Measurements from ENCODE around the gene IL36RN. TPM values are rescaled to one million over a fixed set of nuclear protein-coding genes. Genes with fewer than 3 reads are reported as not detected.

The IL36RN gene
- polyA plus RNA-seq, 1 of the 3 experiments (the other 2 are of a cell fraction), result not detected

GRCh38 chr2:113046465-113046864 lies 12.5 kb upstream of the IL36RN start:
- peaks cover 5% of the 10 kb centered on the region; the same call in 1 of the 2 replicates for H3K27me3 ChIP-seq (ENCODE audit: insufficient read depth)
- no peak overlapping the region for H3K9ac ChIP-seq
- 35% methylated on average over 5 of the region's 5 CpGs for WGBS (ENCODE audit: low lambda C conversion rate)
- H3K4me3 ChIP-seq (ENCODE audit: low read depth in 2 of 2, low read length in 1 of 2), result no peak overlapping the region
- H3K9me2 ChIP-seq, result no peaks in the 10 kb centered on the region
- no peak overlapping the region for H3K4me2 ChIP-seq
- no peak overlapping the region for H3K27ac ChIP-seq (ENCODE audit: low read depth in 2 of 2, low read length in 1 of 2)
- H3K4me1 ChIP-seq (ENCODE audit: control insufficient read depth in 1 of 2, insufficient read depth in 2 of 2, low read depth in 1 of 2, low read length in 1 of 2), result no peaks in the 10 kb centered on the region
- no peaks in the 10 kb centered on the region for H3K9me3 ChIP-seq
- POLR2A ChIA-PET, result no interaction called here
- CTCF ChIA-PET, result interaction anchor here (1.1 kb wide), 1 partner anchor 87 kb away, joined by 4 read pairs; no protein-coding TSS in a partner anchor
- H3F3A ChIP-seq (replicated peaks; ENCODE audit: insufficient read depth), result no peaks in the 10 kb centered on the region
- no peaks in the 10 kb centered on the region for H3K36me3 ChIP-seq (replicated peaks in 1 of 2; ENCODE audit: control insufficient read depth in 1 of 2, insufficient read depth in 2 of 2, low read length in 1 of 2)
- H3K79me2 ChIP-seq (ENCODE audit: insufficient read depth), result no peaks in the 10 kb centered on the region
- DNase-seq, result no peak
- no peaks in the 10 kb centered on the region for H4K20me1 ChIP-seq (ENCODE audit: insufficient read depth)
- TF ChIP-seq, protein P1, sequence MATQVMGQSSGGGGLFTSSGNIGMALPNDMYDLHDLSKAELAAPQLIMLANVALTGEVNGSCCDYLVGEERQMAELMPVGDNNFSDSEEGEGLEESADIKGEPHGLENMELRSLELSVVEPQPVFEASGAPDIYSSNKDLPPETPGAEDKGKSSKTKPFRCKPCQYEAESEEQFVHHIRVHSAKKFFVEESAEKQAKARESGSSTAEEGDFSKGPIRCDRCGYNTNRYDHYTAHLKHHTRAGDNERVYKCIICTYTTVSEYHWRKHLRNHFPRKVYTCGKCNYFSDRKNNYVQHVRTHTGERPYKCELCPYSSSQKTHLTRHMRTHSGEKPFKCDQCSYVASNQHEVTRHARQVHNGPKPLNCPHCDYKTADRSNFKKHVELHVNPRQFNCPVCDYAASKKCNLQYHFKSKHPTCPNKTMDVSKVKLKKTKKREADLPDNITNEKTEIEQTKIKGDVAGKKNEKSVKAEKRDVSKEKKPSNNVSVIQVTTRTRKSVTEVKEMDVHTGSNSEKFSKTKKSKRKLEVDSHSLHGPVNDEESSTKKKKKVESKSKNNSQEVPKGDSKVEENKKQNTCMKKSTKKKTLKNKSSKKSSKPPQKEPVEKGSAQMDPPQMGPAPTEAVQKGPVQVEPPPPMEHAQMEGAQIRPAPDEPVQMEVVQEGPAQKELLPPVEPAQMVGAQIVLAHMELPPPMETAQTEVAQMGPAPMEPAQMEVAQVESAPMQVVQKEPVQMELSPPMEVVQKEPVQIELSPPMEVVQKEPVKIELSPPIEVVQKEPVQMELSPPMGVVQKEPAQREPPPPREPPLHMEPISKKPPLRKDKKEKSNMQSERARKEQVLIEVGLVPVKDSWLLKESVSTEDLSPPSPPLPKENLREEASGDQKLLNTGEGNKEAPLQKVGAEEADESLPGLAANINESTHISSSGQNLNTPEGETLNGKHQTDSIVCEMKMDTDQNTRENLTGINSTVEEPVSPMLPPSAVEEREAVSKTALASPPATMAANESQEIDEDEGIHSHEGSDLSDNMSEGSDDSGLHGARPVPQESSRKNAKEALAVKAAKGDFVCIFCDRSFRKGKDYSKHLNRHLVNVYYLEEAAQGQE (IDR thresholded peaks at IDR 0.05; ENCODE audit: low read depth, low read length), result no peak
- TF ChIP-seq JUND (IDR thresholded peaks at IDR 0.05) (no peak), SIN3A (IDR thresholded peaks at IDR 0.05; ENCODE audit: borderline replicate concordance, low read depth, low read length) (no peak), NFIC (IDR thresholded peaks at IDR 0.05; ENCODE audit: borderline replicate concordance) (no peak), SMC3 (IDR thresholded peaks at IDR 0.05; ENCODE audit: low read depth, low read length) (no peak)
- no peak overlapping the region for H2AFZ ChIP-seq (ENCODE audit: low read depth)

DNA sequence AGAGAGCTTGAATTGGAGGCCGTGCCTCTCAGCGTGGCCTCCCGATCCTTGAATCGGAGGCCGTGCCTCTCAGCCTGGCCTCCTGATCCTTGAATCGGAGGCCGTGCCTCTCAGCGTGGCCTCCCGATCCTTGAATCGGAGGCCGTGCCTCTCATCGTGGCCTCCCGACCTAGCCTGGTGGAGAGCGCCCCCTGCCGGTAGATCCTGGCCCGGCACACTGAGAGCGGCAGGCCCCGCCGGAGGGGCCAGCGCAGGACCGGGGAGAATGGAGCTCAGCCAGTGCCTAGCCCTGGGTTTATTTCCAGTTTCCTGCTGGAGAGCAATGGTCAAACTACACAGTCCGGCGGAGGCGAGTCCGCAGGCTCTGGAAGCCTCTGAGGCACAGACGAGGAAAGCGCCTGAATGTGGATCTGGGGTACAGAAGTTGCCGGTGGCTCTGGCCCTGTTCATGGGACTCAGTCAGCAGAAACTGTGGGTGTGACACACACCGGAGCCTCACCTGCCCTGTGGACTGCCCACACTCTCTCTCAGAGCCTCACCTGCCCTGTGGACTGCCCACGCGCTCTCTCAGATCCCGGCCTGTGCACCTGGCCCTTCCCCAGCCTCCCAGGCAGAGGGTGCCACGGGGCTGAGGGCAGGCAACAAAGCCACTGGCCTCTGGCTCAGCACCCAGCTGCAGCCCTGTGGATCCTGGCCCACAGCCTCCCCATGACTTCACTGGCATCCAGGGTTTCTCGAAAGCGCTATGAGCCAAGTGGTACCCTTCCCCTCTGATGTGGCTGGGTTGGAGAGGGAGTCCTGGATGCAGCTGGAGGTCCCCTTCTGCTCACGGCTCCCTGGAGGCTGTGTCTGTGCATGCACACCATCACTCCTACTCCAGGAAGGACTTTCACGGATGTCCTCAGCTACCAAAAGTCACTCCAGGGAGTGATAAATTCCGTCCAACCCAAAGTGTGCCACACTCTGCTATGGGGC lies 7.8 kb upstream of the IL36RN start:
- Histone ChIP-seq H3K9me2 (no peaks in the 10 kb centered on the region), H3K9me3 (no peaks in the 10 kb centered on the region), H3K36me3 (replicated peaks in 1 of 2; ENCODE audit: control insufficient read depth in 1 of 2, insufficient read depth in 2 of 2, low read length in 1 of 2) (no peaks in the 10 kb centered on the region), H3K4me2 (no peak overlapping the region), H3K4me1 (ENCODE audit: control insufficient read depth in 1 of 2, insufficient read depth in 2 of 2, low read depth in 1 of 2, low read length in 1 of 2) (no peaks in the 10 kb centered on the region), H3K79me2 (ENCODE audit: insufficient read depth) (no peaks in the 10 kb centered on the region), H4K20me1 (ENCODE audit: insufficient read depth) (no peaks in the 10 kb centered on the region), H2AFZ (ENCODE audit: low read depth) (no peak overlapping the region), H3K4me3 (ENCODE audit: low read depth in 2 of 2, low read length in 1 of 2) (no peak overlapping the region), H3F3A (replicated peaks; ENCODE audit: insufficient read depth) (no peaks in the 10 kb centered on the region), H3K27me3 (ENCODE audit: insufficient read depth) (peaks cover 10% of the 10 kb centered on the region), H3K27ac (ENCODE audit: low read depth in 2 of 2, low read length in 1 of 2) (no peak overlapping the region), H3K9ac (no peak overlapping the region)
- ChIA-PET CTCF (interaction anchor here (1.0 to 1.1 kb wide), 2 partner anchors 10 to 19 kb away, joined by 3 to 4 read pairs; no protein-coding TSS in a partner anchor), POLR2A (no interaction called here)
- WGBS (ENCODE audit: low lambda C conversion rate), result 54% methylated on average over 23 of the region's 38 CpGs
- TF ChIP-seq FOSL2 (IDR thresholded peaks at IDR 0.05; ENCODE audit: borderline replicate concordance, low read depth), result no peak
- TF ChIP-seq, protein P2, sequence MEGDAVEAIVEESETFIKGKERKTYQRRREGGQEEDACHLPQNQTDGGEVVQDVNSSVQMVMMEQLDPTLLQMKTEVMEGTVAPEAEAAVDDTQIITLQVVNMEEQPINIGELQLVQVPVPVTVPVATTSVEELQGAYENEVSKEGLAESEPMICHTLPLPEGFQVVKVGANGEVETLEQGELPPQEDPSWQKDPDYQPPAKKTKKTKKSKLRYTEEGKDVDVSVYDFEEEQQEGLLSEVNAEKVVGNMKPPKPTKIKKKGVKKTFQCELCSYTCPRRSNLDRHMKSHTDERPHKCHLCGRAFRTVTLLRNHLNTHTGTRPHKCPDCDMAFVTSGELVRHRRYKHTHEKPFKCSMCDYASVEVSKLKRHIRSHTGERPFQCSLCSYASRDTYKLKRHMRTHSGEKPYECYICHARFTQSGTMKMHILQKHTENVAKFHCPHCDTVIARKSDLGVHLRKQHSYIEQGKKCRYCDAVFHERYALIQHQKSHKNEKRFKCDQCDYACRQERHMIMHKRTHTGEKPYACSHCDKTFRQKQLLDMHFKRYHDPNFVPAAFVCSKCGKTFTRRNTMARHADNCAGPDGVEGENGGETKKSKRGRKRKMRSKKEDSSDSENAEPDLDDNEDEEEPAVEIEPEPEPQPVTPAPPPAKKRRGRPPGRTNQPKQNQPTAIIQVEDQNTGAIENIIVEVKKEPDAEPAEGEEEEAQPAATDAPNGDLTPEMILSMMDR (IDR thresholded peaks at IDR 0.05), result 0 out of 2 replicates have a peak, but pooled peaks have one; percentile 13
- DNase-seq, result peak; percentile 13

All from SK-N-SH (cell line).